ENCODE data around the gene MINDY4B.
A peak's percentile ranks its signal among the peaks of the same experiment; 100 is the strongest.

Gene MINDY4B

DNA sequence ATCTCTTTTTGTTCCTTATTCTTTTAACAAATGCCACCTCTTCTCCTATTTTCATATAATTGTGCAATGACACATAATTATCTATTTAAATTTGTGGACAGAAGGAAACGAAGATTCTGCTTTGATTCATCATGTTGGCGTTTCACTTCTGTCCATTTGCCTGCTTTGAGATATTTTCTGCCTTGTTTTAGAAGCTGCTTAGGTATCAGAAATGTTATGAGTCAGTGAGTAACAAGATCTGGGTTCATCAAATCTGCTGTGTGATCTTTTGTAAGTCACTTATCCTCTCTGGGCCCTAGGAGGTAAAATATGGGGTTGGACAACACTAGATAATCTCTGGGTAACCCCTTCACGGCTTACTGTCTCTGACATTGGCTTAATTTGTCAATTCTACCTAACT is 7.3 kb upstream of the MINDY4B start:
- H3K4me3 ChIP-seq (replicated peaks; ENCODE audit: insufficient read depth, low read length): no peak overlapping the region
- TF ChIP-seq CTCF (IDR thresholded peaks at IDR 0.05; ENCODE audit: insufficient read depth, low read length) (no peak), SPI1 (IDR thresholded peaks at IDR 0.05; ENCODE audit: borderline replicate concordance, low read depth) (no peak), GABPA (IDR thresholded peaks at IDR 0.05; ENCODE audit: low read depth) (no peak)
- no peak overlapping the region for H3K27ac ChIP-seq (replicated peaks)
- peaks cover 8% of the 10 kb centered on the region for H3K27me3 ChIP-seq (ENCODE audit: insufficient read depth, poor library complexity, severe bottlenecking)
- DNase-seq (ENCODE audit: low read depth in 1 of 2, low spot score in 1 of 2): no peak

GRCh38 chr3:150911771-150912170 is 6.5 kb upstream of the MINDY4B start:
- Histone ChIP-seq H3K4me3 (replicated peaks; ENCODE audit: insufficient read depth, low read length) (no peak overlapping the region), H3K27ac (replicated peaks) (no peak overlapping the region), H3K27me3 (ENCODE audit: insufficient read depth, poor library complexity, severe bottlenecking) (peaks cover 5% of the 10 kb centered on the region)
- no peak for TF ChIP-seq GABPA (IDR thresholded peaks at IDR 0.05; ENCODE audit: low read depth)
- peak; percentile 45; the same call in 1 of the 2 replicates for TF ChIP-seq SPI1 (IDR thresholded peaks at IDR 0.05; ENCODE audit: borderline replicate concordance, low read depth)
- DNase-seq (ENCODE audit: low read depth in 1 of 2, low spot score in 1 of 2): no peak

- TF ChIP-seq REST (IDR thresholded peaks at IDR 0.05; ENCODE audit: insufficient replicate concordance, low read depth) (no peak), POLR2AphosphoS5 (IDR thresholded peaks at IDR 0.05; ENCODE audit: low read depth) (no peak), CTCF (IDR thresholded peaks at IDR 0.05; ENCODE audit: insufficient read depth, low read length) (no peak), GABPA (IDR thresholded peaks at IDR 0.05; ENCODE audit: low read depth) (no peak), SPI1 (IDR thresholded peaks at IDR 0.05; ENCODE audit: borderline replicate concordance, low read depth) (no peak)
- H3K27ac ChIP-seq (replicated peaks): no peak overlapping the region
- peaks cover 8% of the 10 kb centered on the region for H3K27me3 ChIP-seq (ENCODE audit: insufficient read depth, poor library complexity, severe bottlenecking)
- DNase-seq (ENCODE audit: low read depth in 1 of 2, low spot score in 1 of 2): no peak
- no peak overlapping the region for H3K4me3 ChIP-seq (replicated peaks; ENCODE audit: insufficient read depth, low read length)
Observed at GRCh38 chr3:150906461-150906860, 1.2 kb upstream of the MINDY4B start.

DNA sequence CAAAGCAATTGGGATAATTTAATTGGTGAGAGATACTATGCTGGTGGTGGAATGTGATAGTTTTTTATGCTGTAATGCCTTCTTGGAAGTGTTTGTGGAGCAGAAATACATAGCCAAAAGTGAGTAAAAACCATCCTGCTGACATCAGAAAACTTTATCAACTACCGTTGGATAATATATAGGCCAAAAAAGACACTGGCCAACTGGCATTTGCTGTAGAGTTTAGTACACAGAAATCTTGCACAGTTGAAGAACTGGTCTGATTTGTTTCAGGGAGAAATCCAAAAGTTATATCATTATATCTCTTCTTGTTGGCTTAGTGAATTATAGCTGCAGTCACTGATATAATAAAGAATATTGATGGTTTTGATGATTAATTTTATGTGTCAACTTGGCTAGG is 507 bp upstream of the MINDY4B start:
- peaks cover 5% of the 10 kb centered on the region for H3K27me3 ChIP-seq (ENCODE audit: insufficient read depth, poor library complexity, severe bottlenecking)
- TF ChIP-seq CTCF (IDR thresholded peaks at IDR 0.05; ENCODE audit: insufficient read depth, low read length): no peak
- TF ChIP-seq GABPA (IDR thresholded peaks at IDR 0.05; ENCODE audit: low read depth): no peak
- no peak for TF ChIP-seq REST (IDR thresholded peaks at IDR 0.05; ENCODE audit: insufficient replicate concordance, low read depth)
- no peak for TF ChIP-seq POLR2AphosphoS5 (IDR thresholded peaks at IDR 0.05; ENCODE audit: low read depth)
- TF ChIP-seq SPI1 (IDR thresholded peaks at IDR 0.05; ENCODE audit: borderline replicate concordance, low read depth): no peak
- H3K27ac ChIP-seq (replicated peaks): no peak overlapping the region
- no peak overlapping the region for H3K4me3 ChIP-seq (replicated peaks; ENCODE audit: insufficient read depth, low read length)
- no peak for DNase-seq (ENCODE audit: low read depth in 1 of 2, low spot score in 1 of 2)
